Neural crest cell (in vitro differentiated cells): Measurements from ENCODE around the gene NR2C2. TPM values are rescaled to one million over a fixed set of nuclear protein-coding genes. Genes with fewer than 3 reads are reported as not detected.

Experiments used
- DNase-seq: peaks from one replicate; pipeline ENCODE4 v3.0.0; 2021; ENCODE audit warnings: low read depth, mixed read lengths, low spot score
- H3K27ac Mint-ChIP-seq: one replicate; pipeline ENCODE4 v1.8.0; 2021; ENCODE audit warnings: mild to moderate bottlenecking, mixed read lengths; ENCODE audit not compliant: unreplicated experiment
- H3K27me3 Mint-ChIP-seq: 2 replicates; pipeline ENCODE4 v1.8.0; 2021; ENCODE audit warnings: low read depth, mild to moderate bottlenecking, mixed read lengths
- H3K36me3 Mint-ChIP-seq: 2 replicates; pipeline ENCODE4 v1.8.0; 2021; ENCODE audit warnings: low read depth, mild to moderate bottlenecking, mixed read lengths
- H3K4me1 Mint-ChIP-seq: 2 replicates; pipeline ENCODE4 v1.8.0; 2021; ENCODE audit warnings: mixed read lengths
- H3K4me3 Mint-ChIP-seq: one replicate; pipeline ENCODE4 v1.8.0; 2021; ENCODE audit warnings: mild to moderate bottlenecking, mixed read lengths
- H3K9me3 Mint-ChIP-seq: 2 replicates; pipeline ENCODE4 v1.8.0; 2021; ENCODE audit warnings: mixed read lengths
- total RNA-seq: library from RNA; stranded (reverse); gene quantifications from 2 replicates; pipeline ENCODE4 v1.2.1, GENCODE V29; 2021
- TF ChIP-seq, protein P1 (sequence below): fragments of 200-600 bp; sonication (generic); conservative IDR thresholded peaks from 2 replicates; pipeline ENCODE4 v1.5.0; 2021; ENCODE audit warnings: antibody characterized with exemption, mild to moderate bottlenecking

The NR2C2 gene
- total RNA-seq, 1 donor from 2014 or later, result 34.4 TPM

DNA sequence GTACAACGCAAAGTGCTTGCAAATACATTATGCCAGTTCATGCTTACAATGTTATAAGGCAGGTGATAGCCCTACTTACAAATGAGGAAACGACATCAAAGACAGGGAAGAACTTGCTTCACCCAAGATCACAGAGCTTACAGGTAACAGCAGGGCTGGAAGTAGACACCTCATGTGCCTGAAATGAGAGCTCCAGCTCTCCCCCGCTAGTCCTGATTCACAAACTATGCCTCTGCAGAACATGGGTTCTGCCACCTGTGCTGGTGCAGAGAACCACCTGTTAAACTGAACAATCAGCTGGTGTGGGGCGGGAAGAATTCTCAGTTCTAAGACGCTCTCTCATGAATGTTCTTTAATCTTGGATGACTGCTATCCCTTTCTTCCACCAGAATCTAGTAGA is 144.2 kb downstream of the NR2C2 start:
- no peaks in the 10 kb centered on the region for H3K4me1 Mint-ChIP-seq
- no peaks in the 10 kb centered on the region for H3K27me3 Mint-ChIP-seq
- TF ChIP-seq, protein P1, sequence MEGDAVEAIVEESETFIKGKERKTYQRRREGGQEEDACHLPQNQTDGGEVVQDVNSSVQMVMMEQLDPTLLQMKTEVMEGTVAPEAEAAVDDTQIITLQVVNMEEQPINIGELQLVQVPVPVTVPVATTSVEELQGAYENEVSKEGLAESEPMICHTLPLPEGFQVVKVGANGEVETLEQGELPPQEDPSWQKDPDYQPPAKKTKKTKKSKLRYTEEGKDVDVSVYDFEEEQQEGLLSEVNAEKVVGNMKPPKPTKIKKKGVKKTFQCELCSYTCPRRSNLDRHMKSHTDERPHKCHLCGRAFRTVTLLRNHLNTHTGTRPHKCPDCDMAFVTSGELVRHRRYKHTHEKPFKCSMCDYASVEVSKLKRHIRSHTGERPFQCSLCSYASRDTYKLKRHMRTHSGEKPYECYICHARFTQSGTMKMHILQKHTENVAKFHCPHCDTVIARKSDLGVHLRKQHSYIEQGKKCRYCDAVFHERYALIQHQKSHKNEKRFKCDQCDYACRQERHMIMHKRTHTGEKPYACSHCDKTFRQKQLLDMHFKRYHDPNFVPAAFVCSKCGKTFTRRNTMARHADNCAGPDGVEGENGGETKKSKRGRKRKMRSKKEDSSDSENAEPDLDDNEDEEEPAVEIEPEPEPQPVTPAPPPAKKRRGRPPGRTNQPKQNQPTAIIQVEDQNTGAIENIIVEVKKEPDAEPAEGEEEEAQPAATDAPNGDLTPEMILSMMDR, result no peak
- H3K36me3 Mint-ChIP-seq, result peaks cover 2% of the 10 kb centered on the region
- no peaks in the 10 kb centered on the region for H3K9me3 Mint-ChIP-seq
- DNase-seq, result no peak
- H3K27ac Mint-ChIP-seq, result no peak overlapping the region
- H3K4me3 Mint-ChIP-seq, result no peak overlapping the region

DNA sequence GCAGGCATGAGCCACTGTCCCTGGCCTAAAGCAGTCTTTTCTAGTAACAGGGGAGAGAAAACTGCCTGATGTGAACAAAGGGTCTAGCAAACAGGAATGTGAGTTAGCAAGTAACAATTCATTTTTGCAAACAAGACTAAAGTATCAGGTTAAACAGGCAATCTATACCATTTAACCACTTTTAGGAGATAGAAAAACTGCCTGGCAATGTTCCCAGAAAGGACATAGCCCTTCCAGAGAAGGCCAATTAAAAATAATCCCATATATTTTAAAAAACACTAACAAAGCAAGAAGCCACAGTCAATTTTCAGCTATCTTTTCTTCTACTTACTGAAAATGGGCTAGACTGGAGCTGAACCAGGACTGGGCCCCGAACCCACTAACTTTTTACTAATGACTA is 145.3 kb downstream of the NR2C2 start:
- no peaks in the 10 kb centered on the region for H3K9me3 Mint-ChIP-seq
- H3K4me3 Mint-ChIP-seq, result no peak overlapping the region
- DNase-seq, result no peak
- H3K4me1 Mint-ChIP-seq, result peaks cover 3% of the 10 kb centered on the region
- no peaks in the 10 kb centered on the region for H3K27me3 Mint-ChIP-seq
- TF ChIP-seq, protein P1, result no peak
- H3K36me3 Mint-ChIP-seq, result peaks cover 2% of the 10 kb centered on the region
- H3K27ac Mint-ChIP-seq, result no peak overlapping the region

DNA sequence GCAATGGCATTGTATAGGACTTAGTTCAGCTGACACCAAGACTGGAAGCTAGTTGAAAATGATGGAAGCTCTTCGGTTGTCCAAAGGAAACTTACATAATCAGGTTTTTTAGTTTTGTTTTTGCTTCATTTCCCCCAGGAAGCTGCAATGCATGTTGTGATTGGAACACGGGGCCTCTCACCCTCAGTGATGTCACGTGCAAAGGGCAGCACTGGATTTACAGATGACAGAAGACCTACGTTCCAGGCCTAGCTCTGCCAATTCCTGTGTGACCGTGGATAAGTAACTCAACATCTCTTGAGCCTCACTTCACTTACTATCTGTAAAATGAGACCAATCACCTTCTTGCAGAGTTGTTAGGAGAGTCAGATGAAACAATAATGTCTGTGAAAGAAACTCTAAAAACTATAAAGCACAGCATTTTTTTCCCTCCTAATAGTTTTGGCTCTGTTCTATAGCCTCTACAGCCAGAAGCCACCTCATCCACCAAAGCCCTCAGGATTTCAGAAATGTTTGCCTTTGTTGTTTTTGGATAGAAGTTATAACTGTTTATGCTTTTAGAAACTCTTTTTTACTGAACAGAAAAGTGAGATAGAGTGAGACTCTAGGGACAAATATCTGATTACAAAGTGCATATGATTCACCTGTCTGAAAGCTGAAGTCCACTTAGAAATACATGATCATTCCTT is 146.9 kb downstream of the NR2C2 start:
- Mint-ChIP-seq H3K36me3 (peaks cover 2% of the 10 kb centered on the region), H3K27ac (no peak overlapping the region), H3K4me3 (no peak overlapping the region), H3K4me1 (peaks cover 16% of the 10 kb centered on the region), H3K9me3 (no peaks in the 10 kb centered on the region), H3K27me3 (no peaks in the 10 kb centered on the region)
- no peak for DNase-seq
- TF ChIP-seq, protein P1, result no peak

DNA sequence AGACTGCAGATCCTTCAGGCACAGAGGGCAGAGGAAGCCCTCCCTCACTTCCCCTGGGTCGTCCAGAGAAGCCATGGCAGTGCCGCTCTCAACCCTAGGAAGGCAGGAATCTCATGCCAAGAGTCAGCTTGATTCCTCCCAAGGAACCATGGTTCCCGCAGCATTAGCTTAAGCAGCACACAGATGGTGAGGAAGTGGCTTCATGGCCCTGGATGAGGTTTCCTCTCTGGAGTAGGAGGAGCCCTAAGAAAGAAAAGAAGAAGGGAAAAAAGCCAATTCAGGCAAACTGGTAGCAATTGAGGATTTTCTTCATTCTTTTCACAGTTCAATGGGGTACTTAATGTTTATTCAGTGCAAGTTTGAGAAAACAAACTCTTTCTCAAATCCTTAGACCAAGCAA is 148.7 kb downstream of the NR2C2 start:
- no peaks in the 10 kb centered on the region for H3K36me3 Mint-ChIP-seq
- DNase-seq, result no peak
- H3K4me1 Mint-ChIP-seq, result peaks cover 22% of the 10 kb centered on the region
- no peaks in the 10 kb centered on the region for H3K9me3 Mint-ChIP-seq
- no peak overlapping the region for H3K27ac Mint-ChIP-seq
- TF ChIP-seq, protein P1, result no peak
- no peaks in the 10 kb centered on the region for H3K27me3 Mint-ChIP-seq
- peak overlapping the region; percentile 82 for H3K4me3 Mint-ChIP-seq

DNA sequence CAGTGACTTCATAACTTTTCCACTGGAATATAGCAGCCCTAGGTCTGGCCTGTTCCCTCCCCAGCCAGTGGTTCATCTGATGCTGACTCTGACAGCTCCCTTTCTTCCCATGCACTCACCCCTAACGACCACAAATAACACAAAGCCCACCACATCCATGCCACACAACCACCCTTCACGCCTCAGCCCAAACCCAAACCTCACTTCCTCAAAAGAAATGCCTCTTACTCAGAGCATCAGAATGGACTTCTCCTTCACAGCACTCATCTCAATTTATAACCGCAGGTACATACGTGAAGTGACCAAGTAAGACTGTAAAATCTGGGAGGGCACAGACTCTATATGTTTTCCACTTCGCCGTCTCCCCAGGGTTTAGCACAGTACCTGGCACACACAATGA is 150.5 kb downstream of the NR2C2 start:
- no peak for DNase-seq
- Mint-ChIP-seq H3K4me1 (peaks cover 22% of the 10 kb centered on the region), H3K36me3 (no peaks in the 10 kb centered on the region), H3K27ac (peak overlapping the region; percentile 10), H3K4me3 (peak overlapping the region; percentile 92), H3K27me3 (no peaks in the 10 kb centered on the region), H3K9me3 (no peaks in the 10 kb centered on the region)
- TF ChIP-seq, protein P1, result no peak

Other genes starting within 250 kb of the NR2C2 start
- 0.27 and 0.61 TPM in 2 replicates for gene FGD5, start 128.6 kb upstream of the NR2C2 start, total RNA-seq
- 60.9 and 62.0 TPM in 2 replicates for gene MRPS25, start 117.7 kb downstream of the NR2C2 start, total RNA-seq
- gene RBSN, start 151.6 kb downstream of the NR2C2 start, total RNA-seq, result 29.6 and 29.7 TPM in 2 replicates